Measurements from ENCODE around the gene OLA1. TPM values are rescaled to one million over a fixed set of nuclear protein-coding genes. Genes with fewer than 3 reads are reported as not detected.

OLA1 gene
- total and polyA plus RNA-seq, 2 donors (not counting 1 experiment from before 2014, with no cell fraction given), result 13.9 to 47.7 TPM

- no peak for ATAC-seq (ENCODE audit: low read depth)
- no peaks in the 10 kb centered on the region for H4K20me1 ChIP-seq (ENCODE audit: control insufficient read depth, insufficient read depth, low read length, poor library complexity, severe bottlenecking)
- H3K27ac Mint-ChIP-seq, result no peak overlapping the region
- ChIA-PET CTCF (no interaction called here), POLR2A (no interaction called here)
- H3K79me2 ChIP-seq (ENCODE audit: control insufficient read depth, insufficient read depth, low read length), result no peaks in the 10 kb centered on the region
- intact Hi-C loops (cut with micrococcal nuclease), result no loop called here
- no peaks in the 10 kb centered on the region for H3K27me3 Mint-ChIP-seq
- H3K4me1 Mint-ChIP-seq, result no peaks in the 10 kb centered on the region
- H3K4me1 ChIP-seq (ENCODE audit: control insufficient read depth in 2 of 2, insufficient read depth in 2 of 2, low read length in 2 of 2), result no peaks in the 10 kb centered on the region
- H3K4me3 ChIP-seq (ENCODE audit: control extremely low read depth in 1 of 5, extremely low read depth in 1 of 5, insufficient read depth in 1 of 5, low read depth in 2 of 5, low read length in 4 of 5), result no peak overlapping the region
- H3K27me3 ChIP-seq (replicated peaks in 1 of 4; ENCODE audit: control extremely low read depth in 1 of 4, control insufficient read depth in 3 of 4, insufficient read depth in 4 of 4, low read length in 3 of 4), result no peaks in the 10 kb centered on the region
- H3K9me3 ChIP-seq (ENCODE audit: control extremely low read depth in 1 of 3, control insufficient read depth in 2 of 3, insufficient read depth in 1 of 3, low read length in 2 of 3), result no peaks in the 10 kb centered on the region
- no peak overlapping the region for H3K4me3 Mint-ChIP-seq
- no peak overlapping the region for H3K9ac ChIP-seq (ENCODE audit: low read length)
- no peak overlapping the region for H2AFZ ChIP-seq (ENCODE audit: insufficient read depth, low read depth, low read length, poor library complexity, severe bottlenecking)
- TF ChIP-seq EZH2 (IDR thresholded peaks at IDR 0.05; ENCODE audit: borderline replicate concordance, insufficient read depth, low read depth, low read length, poor library complexity, severe bottlenecking) (no peak), CTCF (IDR thresholded peaks at IDR 0.05) (no peak)
- no peak overlapping the region for H3K27ac ChIP-seq (ENCODE audit: low read length in 2 of 2)
- no peaks in the 10 kb centered on the region for H3K9me3 Mint-ChIP-seq (ENCODE audit: insufficient read depth)
- no peak for DNase-seq
- H3K36me3 ChIP-seq (replicated peaks in 1 of 2; ENCODE audit: control extremely low read depth in 1 of 2, control insufficient read depth in 1 of 2, extremely low read depth in 1 of 2, insufficient read depth in 2 of 2, low read length in 1 of 2), result no peaks in the 10 kb centered on the region
- WGBS (ENCODE audit: insufficient coverage), result 88% methylated on average over 1 of the region's 4 CpGs
- H3K4me2 ChIP-seq (replicated peaks; ENCODE audit: low read depth, low read length, poor library complexity, severe bottlenecking), result no peak overlapping the region
These were observed 123.2 kb downstream of the OLA1 start for GRCh38 chr2:174125090-174125489.

GRCh38 chr2:174124181-174124580 is 124.2 kb downstream of the OLA1 start:
- ChIA-PET CTCF (no interaction called here), POLR2A (no interaction called here)
- Mint-ChIP-seq H3K27me3 (no peaks in the 10 kb centered on the region), H3K4me3 (no peak overlapping the region), H3K9me3 (ENCODE audit: insufficient read depth) (no peaks in the 10 kb centered on the region), H3K27ac (no peak overlapping the region), H3K4me1 (no peaks in the 10 kb centered on the region)
- H3K4me1 ChIP-seq (ENCODE audit: control insufficient read depth in 2 of 2, insufficient read depth in 2 of 2, low read length in 2 of 2), result no peaks in the 10 kb centered on the region
- TF ChIP-seq CTCF (IDR thresholded peaks at IDR 0.05) (no peak), EZH2 (IDR thresholded peaks at IDR 0.05; ENCODE audit: borderline replicate concordance, insufficient read depth, low read depth, low read length, poor library complexity, severe bottlenecking) (no peak)
- H3K36me3 ChIP-seq (replicated peaks in 1 of 2; ENCODE audit: control extremely low read depth in 1 of 2, control insufficient read depth in 1 of 2, extremely low read depth in 1 of 2, insufficient read depth in 2 of 2, low read length in 1 of 2), result no peaks in the 10 kb centered on the region
- H3K27ac ChIP-seq (ENCODE audit: low read length in 2 of 2), result no peak overlapping the region
- ATAC-seq (ENCODE audit: low read depth) (no peak), DNase-seq (no peak)
- no peak overlapping the region for H2AFZ ChIP-seq (ENCODE audit: insufficient read depth, low read depth, low read length, poor library complexity, severe bottlenecking)
- H3K79me2 ChIP-seq (ENCODE audit: control insufficient read depth, insufficient read depth, low read length), result no peaks in the 10 kb centered on the region
- no peak overlapping the region for H3K9ac ChIP-seq (ENCODE audit: low read length)
- no peaks in the 10 kb centered on the region for H4K20me1 ChIP-seq (ENCODE audit: control insufficient read depth, insufficient read depth, low read length, poor library complexity, severe bottlenecking)
- H3K4me3 ChIP-seq (ENCODE audit: control extremely low read depth in 1 of 5, extremely low read depth in 1 of 5, insufficient read depth in 1 of 5, low read depth in 2 of 5, low read length in 4 of 5), result no peak overlapping the region
- no peaks in the 10 kb centered on the region for H3K9me3 ChIP-seq (ENCODE audit: control extremely low read depth in 1 of 3, control insufficient read depth in 2 of 3, insufficient read depth in 1 of 3, low read length in 2 of 3)
- WGBS (ENCODE audit: insufficient coverage), result no CpG with 5 or more reads among the region's 5 CpGs
- H3K4me2 ChIP-seq (replicated peaks; ENCODE audit: low read depth, low read length, poor library complexity, severe bottlenecking), result no peak overlapping the region
- no peaks in the 10 kb centered on the region for H3K27me3 ChIP-seq (replicated peaks in 1 of 4; ENCODE audit: control extremely low read depth in 1 of 4, control insufficient read depth in 3 of 4, insufficient read depth in 4 of 4, low read length in 3 of 4)
- intact Hi-C loops (cut with micrococcal nuclease), result no loop called here

Data from B cell (primary cell).